Measurements from ENCODE around the gene HDC. TPM values are rescaled to one million over a fixed set of nuclear protein-coding genes. Genes with fewer than 3 reads are reported as not detected.

Gene HDC
- total and polyA plus RNA-seq, 2 donors (not counting 3 experiments of a cell fraction or from before 2014, with no cell fraction given), result not detected

DNA sequence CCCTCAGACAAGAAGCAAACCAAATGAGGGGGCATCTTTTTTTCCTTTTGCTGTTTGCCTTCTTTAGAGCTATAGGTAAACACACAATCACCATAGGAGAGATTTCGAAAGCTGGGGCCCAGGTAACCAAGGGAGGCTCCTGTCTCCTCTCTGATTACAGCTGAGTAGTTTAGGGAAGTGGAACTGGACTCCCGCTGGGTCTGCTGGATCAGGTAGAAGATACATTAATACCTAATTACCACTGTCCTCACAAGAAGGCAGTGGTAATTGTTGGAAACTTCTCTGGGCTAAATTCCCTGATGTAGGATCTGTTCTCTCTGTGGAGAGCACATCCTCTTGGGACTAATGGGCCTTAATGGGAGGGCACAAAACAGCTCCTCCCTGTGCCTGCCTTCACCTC is 32.7 kb downstream of the HDC start:
- Histone ChIP-seq H3K4me2 (ENCODE audit: insufficient read depth, low read length) (no peak overlapping the region), H3K36me3 (ENCODE audit: control insufficient read depth in 2 of 2, extremely low read depth in 1 of 2, insufficient read depth in 2 of 2, low read length in 2 of 2) (no peaks in the 10 kb centered on the region), H3K9me1 (replicated peaks; ENCODE audit: control insufficient read depth, extremely low read depth, insufficient read depth, low read length) (no peaks in the 10 kb centered on the region), H3K79me2 (ENCODE audit: control insufficient read depth, insufficient read depth, low read length) (no peaks in the 10 kb centered on the region), H2AFZ (ENCODE audit: low read depth, low read length) (no peak overlapping the region), H3K4me3 (replicated peaks in 1 of 3; ENCODE audit: insufficient read depth in 1 of 3, low read depth in 1 of 3, low read length in 3 of 3) (no peak overlapping the region), H3K9me3 (replicated peaks; ENCODE audit: control insufficient read depth, insufficient read depth, low read length) (no peaks in the 10 kb centered on the region), H3K27me3 (ENCODE audit: control insufficient read depth in 2 of 2, insufficient read depth in 2 of 2, low read length in 2 of 2) (no peaks in the 10 kb centered on the region), H3K9ac (replicated peaks; ENCODE audit: extremely low read depth, insufficient read depth, low read length) (no peak overlapping the region), H3K4me1 (ENCODE audit: control insufficient read depth, extremely low read depth, insufficient read depth, low read length) (no peaks in the 10 kb centered on the region), H4K20me1 (replicated peaks; ENCODE audit: control insufficient read depth, extremely low read depth, insufficient read depth, low read length) (no peaks in the 10 kb centered on the region), H3K27ac (ENCODE audit: insufficient read depth, low read depth, low read length) (no peak overlapping the region)
- intact Hi-C loops (cut with micrococcal nuclease) (no loop called here), dilution Hi-C loops (cut with MboI; ENCODE audit: extremely low pct_ligation_motif_present, low sequenced_read_pairs) (no loop called here)
- TF ChIP-seq GATA2 (IDR thresholded peaks at IDR 0.05; ENCODE audit: insufficient read depth, insufficient read length, low read depth, low read length) (no peak), POLR2A (IDR thresholded peaks at IDR 0.05; ENCODE audit: low read depth, low read length) (no peak), EZH2 (IDR thresholded peaks at IDR 0.05; ENCODE audit: borderline replicate concordance, low read depth, low read length, severe bottlenecking) (no peak), FOS (IDR thresholded peaks at IDR 0.05; ENCODE audit: borderline replicate concordance, insufficient read depth, low read length) (no peak), POLR2AphosphoS5 (IDR thresholded peaks at IDR 0.05; ENCODE audit: insufficient read depth, low read depth, low read length) (no peak), JUN (IDR thresholded peaks at IDR 0.05; ENCODE audit: borderline replicate concordance, insufficient read depth, insufficient read length, low read depth) (no peak), MYC (IDR thresholded peaks at IDR 0.05; ENCODE audit: low read depth, low read length) (no peak)
- TF ChIP-seq, protein P1, sequence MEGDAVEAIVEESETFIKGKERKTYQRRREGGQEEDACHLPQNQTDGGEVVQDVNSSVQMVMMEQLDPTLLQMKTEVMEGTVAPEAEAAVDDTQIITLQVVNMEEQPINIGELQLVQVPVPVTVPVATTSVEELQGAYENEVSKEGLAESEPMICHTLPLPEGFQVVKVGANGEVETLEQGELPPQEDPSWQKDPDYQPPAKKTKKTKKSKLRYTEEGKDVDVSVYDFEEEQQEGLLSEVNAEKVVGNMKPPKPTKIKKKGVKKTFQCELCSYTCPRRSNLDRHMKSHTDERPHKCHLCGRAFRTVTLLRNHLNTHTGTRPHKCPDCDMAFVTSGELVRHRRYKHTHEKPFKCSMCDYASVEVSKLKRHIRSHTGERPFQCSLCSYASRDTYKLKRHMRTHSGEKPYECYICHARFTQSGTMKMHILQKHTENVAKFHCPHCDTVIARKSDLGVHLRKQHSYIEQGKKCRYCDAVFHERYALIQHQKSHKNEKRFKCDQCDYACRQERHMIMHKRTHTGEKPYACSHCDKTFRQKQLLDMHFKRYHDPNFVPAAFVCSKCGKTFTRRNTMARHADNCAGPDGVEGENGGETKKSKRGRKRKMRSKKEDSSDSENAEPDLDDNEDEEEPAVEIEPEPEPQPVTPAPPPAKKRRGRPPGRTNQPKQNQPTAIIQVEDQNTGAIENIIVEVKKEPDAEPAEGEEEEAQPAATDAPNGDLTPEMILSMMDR (IDR thresholded peaks at IDR 0.05; ENCODE audit: extremely low read depth in 1 of 2, insufficient read depth in 1 of 2, low read depth in 1 of 2, low read length in 2 of 2), result no peak
- TF ChIP-seq, protein P2, sequence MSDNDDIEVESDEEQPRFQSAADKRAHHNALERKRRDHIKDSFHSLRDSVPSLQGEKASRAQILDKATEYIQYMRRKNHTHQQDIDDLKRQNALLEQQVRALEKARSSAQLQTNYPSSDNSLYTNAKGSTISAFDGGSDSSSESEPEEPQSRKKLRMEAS (IDR thresholded peaks at IDR 0.05; ENCODE audit: insufficient read depth, insufficient read length), result no peak
- ChIA-PET POLR2A (no interaction called here), CTCF (no interaction called here)
- FAIRE-seq (no peak), DNase-seq (ENCODE audit: low read depth, low spot score) (no peak)
- no TSS peak for BruUV-seq (replicated peaks)
